T-helper 17 cell (primary cell): ENCODE data around the gene COP1. TPM values are rescaled to one million over a fixed set of nuclear protein-coding genes. Genes with fewer than 3 reads are reported as not detected.
"Not testable (repeated sequence)": the region's sequence is repeated elsewhere in the genome, so short reads cannot be mapped to it uniquely, and the experiment has no call there.

Source experiments
- ATAC-seq: fragments of 150-1000 bp; cut with Tn5 transposase; 2 replicates; pipeline ENCODE4 v1.10.0; 2021; ENCODE audit warnings: mild to moderate bottlenecking, moderate library complexity
- DNase-seq, 3 donors: peaks; one replicate each; pipeline versions ENCODE4 v3.0.0 to v3.0.0-alpha.2; 2020 to 2021
- H3K9me3 ChIP-seq: one replicate; pipeline ENCODE4 v1.7.0; 2013; ENCODE audit warnings: low read length, mild to moderate bottlenecking; ENCODE audit not compliant: control insufficient read depth, poor library complexity, severe bottlenecking
- H3K27ac Mint-ChIP-seq: one replicate; pipeline ENCODE4 v1.8.0; 2022; ENCODE audit warnings: mild to moderate bottlenecking, moderate library complexity, mixed read lengths
- H3K27me3 Mint-ChIP-seq: one replicate; pipeline ENCODE4 v1.8.0; 2022; ENCODE audit warnings: mixed read lengths
- H3K36me3 Mint-ChIP-seq: one replicate; pipeline ENCODE4 v1.8.0; 2022; ENCODE audit warnings: low read depth, mixed read lengths
- H3K4me1 Mint-ChIP-seq: one replicate; pipeline ENCODE4 v1.8.0; 2022; ENCODE audit warnings: mild to moderate bottlenecking, mixed read lengths
- H3K4me3 Mint-ChIP-seq: one replicate; pipeline ENCODE4 v1.8.0; 2022; ENCODE audit warnings: mild to moderate bottlenecking, moderate library complexity, mixed read lengths
- total RNA-seq, 4 donors: library from RNA in 2 of 4; stranded (reverse) in 2 of 4; gene quantifications; one replicate each; pipeline ENCODE4 v1.2.3 and lab custom pipeline; 2022 to 2026

Gene COP1
- total RNA-seq, 2 donors from 2014 or later, result 43.6 to 46.4 TPM

GRCh38 chr1:175984057-175984812, 222.9 kb downstream of the COP1 start:
- H3K36me3 Mint-ChIP-seq, result peaks cover 21% of the 10 kb centered on the region
- no peaks in the 10 kb centered on the region for H3K9me3 ChIP-seq
- DNase-seq, result no peak
- no peak for ATAC-seq
- no peak overlapping the region for H3K4me3 Mint-ChIP-seq
- no peak overlapping the region for H3K27ac Mint-ChIP-seq
- no peaks in the 10 kb centered on the region for H3K27me3 Mint-ChIP-seq
- H3K4me1 Mint-ChIP-seq, result no peaks in the 10 kb centered on the region

GRCh38 chr1:175983363-175983762, 223.7 kb downstream of the COP1 start:
- DNase-seq, H3K4me1 Mint-ChIP-seq, H3K9me3 ChIP-seq, ATAC-seq, H3K4me3 Mint-ChIP-seq, H3K27ac Mint-ChIP-seq, H3K27me3 Mint-ChIP-seq: not testable (repeated sequence)
- peaks cover 21% of the 10 kb centered on the region for H3K36me3 Mint-ChIP-seq

- ATAC-seq (no peak), DNase-seq (no peak)
- no peak overlapping the region for H3K4me3 Mint-ChIP-seq
- no peaks in the 10 kb centered on the region for H3K27me3 Mint-ChIP-seq
- peaks cover 3% of the 10 kb centered on the region for H3K4me1 Mint-ChIP-seq
- H3K36me3 Mint-ChIP-seq, result peaks cover 21% of the 10 kb centered on the region
- H3K9me3 ChIP-seq, result no peaks in the 10 kb centered on the region
- no peak overlapping the region for H3K27ac Mint-ChIP-seq
Measured at GRCh38 chr1:175981128-175981527, 226.0 kb downstream of the COP1 start.

GRCh38 chr1:175978926-175979325, 228.2 kb downstream of the COP1 start:
- DNase-seq (no peak), ATAC-seq (no peak)
- H3K27ac Mint-ChIP-seq, result peak overlapping the region; percentile 47
- H3K4me1 Mint-ChIP-seq, result peaks cover 3% of the 10 kb centered on the region
- no peaks in the 10 kb centered on the region for H3K9me3 ChIP-seq
- peaks cover 13% of the 10 kb centered on the region for H3K36me3 Mint-ChIP-seq
- no peak overlapping the region for H3K4me3 Mint-ChIP-seq
- H3K27me3 Mint-ChIP-seq, result no peaks in the 10 kb centered on the region

GRCh38 chr1:175978476-175978875, 228.6 kb downstream of the COP1 start:
- peaks cover 11% of the 10 kb centered on the region for H3K36me3 Mint-ChIP-seq
- H3K27me3 Mint-ChIP-seq, result no peaks in the 10 kb centered on the region
- no peak for DNase-seq
- peak overlapping the region; percentile 47 for H3K27ac Mint-ChIP-seq
- ATAC-seq, result no peak
- no peaks in the 10 kb centered on the region for H3K9me3 ChIP-seq
- H3K4me1 Mint-ChIP-seq, result peaks cover 3% of the 10 kb centered on the region
- no peak overlapping the region for H3K4me3 Mint-ChIP-seq

- Mint-ChIP-seq H3K4me3 (no peak overlapping the region), H3K27me3 (no peaks in the 10 kb centered on the region), H3K27ac (no peak overlapping the region), H3K4me1 (peaks cover 3% of the 10 kb centered on the region), H3K36me3 (peaks cover 8% of the 10 kb centered on the region)
- no peaks in the 10 kb centered on the region for H3K9me3 ChIP-seq
- DNase-seq (no peak), ATAC-seq (no peak)
Measured at GRCh38 chr1:175976865-175977642, 230.0 kb downstream of the COP1 start.

GRCh38 chr1:175969231-175969630, 237.9 kb downstream of the COP1 start:
- H3K4me3 Mint-ChIP-seq, result no peak overlapping the region
- no peak overlapping the region for H3K27ac Mint-ChIP-seq
- H3K9me3 ChIP-seq, result no peaks in the 10 kb centered on the region
- no peak for DNase-seq
- H3K36me3 Mint-ChIP-seq, result peaks cover 6% of the 10 kb centered on the region
- H3K27me3 Mint-ChIP-seq, result no peaks in the 10 kb centered on the region
- H3K4me1 Mint-ChIP-seq, result peaks cover 6% of the 10 kb centered on the region
- ATAC-seq, result no peak

GRCh38 chr1:175968486-175969172, 238.5 kb downstream of the COP1 start:
- peaks cover 6% of the 10 kb centered on the region for H3K36me3 Mint-ChIP-seq
- DNase-seq (no peak), ATAC-seq (no peak)
- no peak overlapping the region for H3K4me3 Mint-ChIP-seq
- no peaks in the 10 kb centered on the region for H3K9me3 ChIP-seq
- H3K4me1 Mint-ChIP-seq, result peaks cover 6% of the 10 kb centered on the region
- H3K27me3 Mint-ChIP-seq, result no peaks in the 10 kb centered on the region
- H3K27ac Mint-ChIP-seq, result no peak overlapping the region

GRCh38 chr1:175963740-175964139, 243.3 kb downstream of the COP1 start:
- Mint-ChIP-seq H3K27ac (no peak overlapping the region), H3K27me3 (no peaks in the 10 kb centered on the region), H3K4me3 (no peak overlapping the region), H3K4me1 (peaks cover 8% of the 10 kb centered on the region), H3K36me3 (peaks cover 10% of the 10 kb centered on the region)
- no peaks in the 10 kb centered on the region for H3K9me3 ChIP-seq
- DNase-seq (no peak), ATAC-seq (no peak)

GRCh38 chr1:175960169-175960568, 246.9 kb downstream of the COP1 start:
- no peak for DNase-seq
- no peaks in the 10 kb centered on the region for H3K27me3 Mint-ChIP-seq
- H3K9me3 ChIP-seq, result no peaks in the 10 kb centered on the region
- H3K4me3 Mint-ChIP-seq, result no peak overlapping the region
- peaks cover 2% of the 10 kb centered on the region for H3K4me1 Mint-ChIP-seq
- no peak overlapping the region for H3K27ac Mint-ChIP-seq
- H3K36me3 Mint-ChIP-seq, result peaks cover 6% of the 10 kb centered on the region
- no peak for ATAC-seq

GRCh38 chr1:175951627-175952026, 255.5 kb downstream of the COP1 start:
- DNase-seq (no peak), ATAC-seq (no peak)
- no peak overlapping the region for H3K27ac Mint-ChIP-seq
- peaks cover 2% of the 10 kb centered on the region for H3K36me3 Mint-ChIP-seq
- H3K4me3 Mint-ChIP-seq, result no peak overlapping the region
- no peaks in the 10 kb centered on the region for H3K4me1 Mint-ChIP-seq
- no peaks in the 10 kb centered on the region for H3K27me3 Mint-ChIP-seq
- H3K9me3 ChIP-seq, result no peaks in the 10 kb centered on the region

GRCh38 chr1:175947771-175948170, 259.3 kb downstream of the COP1 start:
- no peak for DNase-seq
- Mint-ChIP-seq H3K27ac (no peak overlapping the region), H3K36me3 (peaks cover 4% of the 10 kb centered on the region), H3K4me1 (no peaks in the 10 kb centered on the region), H3K27me3 (no peaks in the 10 kb centered on the region), H3K4me3 (no peak overlapping the region)
- no peaks in the 10 kb centered on the region for H3K9me3 ChIP-seq
- no peak for ATAC-seq

GRCh38 chr1:175944591-175944990, 262.5 kb downstream of the COP1 start:
- Mint-ChIP-seq H3K36me3 (peaks cover 6% of the 10 kb centered on the region), H3K27me3 (no peaks in the 10 kb centered on the region), H3K4me3 (no peak overlapping the region), H3K27ac (no peak overlapping the region), H3K4me1 (no peaks in the 10 kb centered on the region)
- H3K9me3 ChIP-seq, result no peaks in the 10 kb centered on the region
- ATAC-seq (no peak), DNase-seq (no peak)
